PC-9 (cell line): ENCODE results near the gene TSPOAP1. TPM values are rescaled to one million over a fixed set of nuclear protein-coding genes. Genes with fewer than 3 reads are reported as not detected.

Experiments used
- BruUV-seq: library from RNA; stranded (reverse); fragments of 400-500 nt; replicated peaks from 2 replicates; lab custom pipeline; 2021; lab: Mats Ljungman, UMichigan
- CTCF ChIA-PET: fragments of 300-600 bp; sonication (Branson Sonifier 250); formaldehyde crosslinking; loops from one replicate; lab custom pipeline; 2022; ENCODE audit warnings: antibody characterized with exemption; lab: Charles Lee
- POLR2A ChIA-PET: fragments of 300-600 bp; sonication (Branson Sonifier 250); formaldehyde crosslinking; loops from one replicate; lab custom pipeline; 2022; ENCODE audit warnings: antibody characterized with exemption; ENCODE audit not compliant: unreplicated experiment; lab: Charles Lee
- DNase-seq, 2 experiments: peaks; one replicate each; pipeline versions ENCODE4 v3.0.0 to v3.0.0-alpha.2; 2015 to 2022; ENCODE audit warnings: mixed read lengths in 1 of 2
- H2AFZ ChIP-seq: fragments of 200-600 bp; sonication (generic); 2 replicates; pipeline ENCODE4 v1.8.1; 2017; ENCODE audit warnings: antibody characterized with exemption
- H3F3A ChIP-seq: fragments of 200-600 bp; sonication (generic); 2 replicates; pipeline ENCODE4 v1.8.1; 2017; ENCODE audit warnings: antibody characterized with exemption, mild to moderate bottlenecking, low read depth; ENCODE audit not compliant: insufficient read depth
- H3K27ac ChIP-seq: fragments of 200-600 bp; sonication (generic); 2 replicates; pipeline ENCODE4 v1.6.1; 2016; ENCODE audit warnings: mixed run types
- H3K27me3 ChIP-seq: fragments of 200-600 bp; sonication (generic); 2 replicates; pipeline ENCODE4 v1.6.1; 2016; ENCODE audit warnings: low read depth, mixed run types; ENCODE audit not compliant: insufficient read depth
- H3K36me3 ChIP-seq: fragments of 200-600 bp; sonication (generic); 2 replicates; pipeline ENCODE4 v1.6.1; 2016; ENCODE audit warnings: low read depth, mixed run types
- H3K4me1 ChIP-seq: fragments of 200-600 bp; sonication (generic); replicated peaks from 2 replicates; pipeline ENCODE4 v1.6.1; 2016; ENCODE audit warnings: mixed run types; ENCODE audit not compliant: insufficient read depth
- H3K4me2 ChIP-seq: fragments of 200-600 bp; sonication (generic); 2 replicates; pipeline ENCODE4 v1.6.1; 2017; ENCODE audit warnings: mixed run types
- H3K4me3 ChIP-seq: fragments of 200-600 bp; sonication (generic); 2 replicates; pipeline ENCODE4 v1.6.1; 2016; ENCODE audit warnings: mixed run types
- H3K79me2 ChIP-seq: fragments of 200-600 bp; sonication (generic); 2 replicates; pipeline ENCODE4 v1.6.1; 2017; ENCODE audit warnings: low read depth, mixed run types
- H3K9me2 ChIP-seq: fragments of 200-600 bp; sonication (generic); 2 replicates; pipeline ENCODE4 v1.8.1; 2017; ENCODE audit warnings: mild to moderate bottlenecking; ENCODE audit not compliant: insufficient read depth
- H3K9me3 ChIP-seq: fragments of 200-600 bp; sonication (generic); 2 replicates; pipeline ENCODE4 v1.8.1; 2016; ENCODE audit warnings: low read depth; ENCODE audit not compliant: insufficient read depth
- H4K20me1 ChIP-seq: fragments of 200-600 bp; sonication (generic); 2 replicates; pipeline ENCODE4 v1.8.1; 2017; ENCODE audit not compliant: insufficient read depth
- EZH2 ChIP-seq: fragments of 200-600 bp; sonication (generic); IDR thresholded peaks from 2 replicates; pipeline ENCODE4 v1.8.0; 2017; ENCODE audit warnings: antibody characterized with exemption, low read depth
- intact Hi-C: fragments of 100-400 bp; cut with micrococcal nuclease; formaldehyde crosslinking; loops from one replicate; pipeline ENCODE4 v1.10.0; 2022; ENCODE audit not compliant: unreplicated experiment
- total RNA-seq: library from RNA; stranded (reverse); gene quantifications from 2 replicates; pipeline ENCODE4 v1.2.3, GENCODE V29; 2021
- TF ChIP-seq, protein P1 (sequence below): fragments of 200-600 bp; sonication (generic); conservative IDR thresholded peaks from 2 replicates; pipeline ENCODE4 v1.6.1; 2017; ENCODE audit warnings: mixed run types, antibody characterized with exemption, mild to moderate bottlenecking, moderate library complexity

TSPOAP1 gene
- total RNA-seq, 1 experiment from 2014 or later: 0.15 TPM

- H3K9me3 ChIP-seq: no peaks in the 10 kb centered on the region
- no peak overlapping the region for H3K4me2 ChIP-seq
- POLR2A ChIA-PET: no interaction called here
- H2AFZ ChIP-seq: no peak overlapping the region
- H3K4me1 ChIP-seq: no peaks in the 10 kb centered on the region
- TF ChIP-seq, protein P1, sequence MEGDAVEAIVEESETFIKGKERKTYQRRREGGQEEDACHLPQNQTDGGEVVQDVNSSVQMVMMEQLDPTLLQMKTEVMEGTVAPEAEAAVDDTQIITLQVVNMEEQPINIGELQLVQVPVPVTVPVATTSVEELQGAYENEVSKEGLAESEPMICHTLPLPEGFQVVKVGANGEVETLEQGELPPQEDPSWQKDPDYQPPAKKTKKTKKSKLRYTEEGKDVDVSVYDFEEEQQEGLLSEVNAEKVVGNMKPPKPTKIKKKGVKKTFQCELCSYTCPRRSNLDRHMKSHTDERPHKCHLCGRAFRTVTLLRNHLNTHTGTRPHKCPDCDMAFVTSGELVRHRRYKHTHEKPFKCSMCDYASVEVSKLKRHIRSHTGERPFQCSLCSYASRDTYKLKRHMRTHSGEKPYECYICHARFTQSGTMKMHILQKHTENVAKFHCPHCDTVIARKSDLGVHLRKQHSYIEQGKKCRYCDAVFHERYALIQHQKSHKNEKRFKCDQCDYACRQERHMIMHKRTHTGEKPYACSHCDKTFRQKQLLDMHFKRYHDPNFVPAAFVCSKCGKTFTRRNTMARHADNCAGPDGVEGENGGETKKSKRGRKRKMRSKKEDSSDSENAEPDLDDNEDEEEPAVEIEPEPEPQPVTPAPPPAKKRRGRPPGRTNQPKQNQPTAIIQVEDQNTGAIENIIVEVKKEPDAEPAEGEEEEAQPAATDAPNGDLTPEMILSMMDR: no peak
- TF ChIP-seq EZH2: no peak
- BruUV-seq: no TSS peak
- H3K27me3 ChIP-seq: no peaks in the 10 kb centered on the region
- DNase-seq: no peak
- no peaks in the 10 kb centered on the region for H3K9me2 ChIP-seq
- H3K36me3 ChIP-seq: no peaks in the 10 kb centered on the region
- CTCF ChIA-PET: no interaction called here
- H3F3A ChIP-seq: peaks cover 6% of the 10 kb centered on the region; the same call in 1 of the 2 replicates
- no peaks in the 10 kb centered on the region for H3K79me2 ChIP-seq
- H3K4me3 ChIP-seq: no peak overlapping the region
- H4K20me1 ChIP-seq: no peaks in the 10 kb centered on the region
- intact Hi-C loops: no loop called here
- H3K27ac ChIP-seq: no peak overlapping the region
These were observed 9.9 kb upstream of the TSPOAP1 start for GRCh38 chr17:58338454-58338840.

DNA sequence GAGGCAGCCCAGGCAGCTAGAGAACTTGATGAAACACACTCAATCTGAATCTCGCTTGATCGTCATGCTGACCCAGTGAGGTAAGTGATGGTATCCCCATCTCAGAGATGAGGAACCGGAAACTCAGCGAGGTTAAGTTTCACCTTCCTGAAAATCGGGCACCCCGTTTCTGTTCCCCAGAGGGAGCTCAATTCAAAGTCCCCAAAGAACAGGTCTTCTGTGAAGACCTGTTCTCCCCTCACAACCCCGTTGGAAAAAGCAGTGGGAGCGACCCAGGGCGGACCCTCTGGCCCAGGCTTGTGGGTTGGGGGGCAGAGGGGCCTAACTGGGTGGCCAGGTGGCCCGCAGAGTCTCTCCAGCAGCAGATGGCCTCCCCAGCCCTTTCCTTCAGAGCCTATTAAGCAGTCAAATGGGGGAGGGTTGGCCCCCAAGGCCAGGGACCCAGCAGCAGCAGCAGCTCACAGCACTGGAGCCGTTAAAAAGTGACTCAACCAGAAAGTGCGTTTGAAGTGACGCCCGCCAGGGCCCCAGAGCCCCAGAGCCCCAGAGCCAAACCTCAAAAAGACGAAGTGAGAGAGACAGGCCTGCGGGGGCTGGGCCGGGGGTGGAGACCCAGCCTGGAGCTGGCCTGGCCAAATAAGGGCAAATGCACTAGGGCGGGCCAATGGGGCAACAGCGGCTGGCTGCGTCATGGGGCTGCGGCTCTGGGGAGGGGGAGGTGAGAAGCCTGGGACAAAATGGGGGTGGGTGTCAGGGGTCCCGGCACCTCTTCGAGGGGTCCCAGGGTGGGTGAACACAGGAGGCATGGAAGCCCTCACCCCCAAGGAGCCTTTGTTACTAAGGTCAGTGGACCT, 9.2 kb upstream of the TSPOAP1 start:
- H3F3A ChIP-seq: peaks cover 6% of the 10 kb centered on the region; the same call in 1 of the 2 replicates
- H3K9me3 ChIP-seq: no peaks in the 10 kb centered on the region
- intact Hi-C loops: no loop called here
- no peaks in the 10 kb centered on the region for H3K27me3 ChIP-seq
- no peak overlapping the region for H2AFZ ChIP-seq
- no peak overlapping the region for H3K4me2 ChIP-seq
- ChIA-PET POLR2A (no interaction called here), CTCF (no interaction called here)
- no peaks in the 10 kb centered on the region for H3K36me3 ChIP-seq
- no peaks in the 10 kb centered on the region for H3K4me1 ChIP-seq
- no peaks in the 10 kb centered on the region for H4K20me1 ChIP-seq
- BruUV-seq: no TSS peak
- TF ChIP-seq, protein P1: no peak
- no peak for TF ChIP-seq EZH2
- DNase-seq: no peak
- H3K9me2 ChIP-seq: no peaks in the 10 kb centered on the region
- no peak overlapping the region for H3K4me3 ChIP-seq
- no peak overlapping the region for H3K27ac ChIP-seq
- H3K79me2 ChIP-seq: no peaks in the 10 kb centered on the region

DNA sequence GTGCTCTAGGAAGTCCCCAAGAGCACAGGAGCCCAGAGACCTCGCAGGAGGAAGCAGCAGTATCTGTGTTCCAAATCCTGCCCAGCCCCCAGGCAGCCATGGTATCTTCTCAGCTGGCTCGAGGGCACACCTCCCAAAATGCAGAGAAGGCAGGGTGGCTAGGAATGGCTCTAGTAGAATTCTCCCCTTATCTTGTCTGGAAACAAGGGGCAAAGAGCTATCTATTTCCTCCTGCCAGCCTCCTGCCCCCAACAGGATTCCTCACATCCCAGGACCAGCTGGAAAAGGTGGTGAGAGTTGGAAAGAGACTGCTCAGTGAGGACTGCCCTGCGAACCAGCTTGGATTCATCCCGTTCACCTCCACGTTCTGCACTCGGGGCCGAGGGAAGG, 8.6 kb upstream of the TSPOAP1 start:
- Histone ChIP-seq H3K27me3 (no peaks in the 10 kb centered on the region), H3K27ac (no peak overlapping the region), H3K36me3 (no peaks in the 10 kb centered on the region), H3K9me3 (no peaks in the 10 kb centered on the region), H3K4me1 (no peaks in the 10 kb centered on the region), H3K4me3 (no peak overlapping the region), H2AFZ (no peak overlapping the region), H3K4me2 (no peak overlapping the region), H3F3A (peaks cover 6% of the 10 kb centered on the region; the same call in 1 of the 2 replicates), H4K20me1 (no peaks in the 10 kb centered on the region), H3K79me2 (no peaks in the 10 kb centered on the region), H3K9me2 (no peaks in the 10 kb centered on the region)
- intact Hi-C loops: no loop called here
- BruUV-seq: no TSS peak
- DNase-seq: no peak
- TF ChIP-seq, protein P1: no peak
- no peak for TF ChIP-seq EZH2
- ChIA-PET POLR2A (no interaction called here), CTCF (no interaction called here)
